K562 (cell line): ENCODE measurements around the gene FAM111B. TPM values are rescaled to one million over a fixed set of nuclear protein-coding genes. Genes with fewer than 3 reads are reported as not detected.
A peak's percentile ranks its signal among the peaks of the same experiment; 100 is the strongest.

Experiments used
- ARHGAP35 ChIP-seq: fragments of 450-650 bp; IDR thresholded peaks from 2 replicates; pipeline ENCODE4 v1.6.1; 2018; ENCODE audit not compliant: partially characterized antibody
- ARNT ChIP-seq, 2 experiments: fragments of 450-650 bp; IDR thresholded peaks; 2 replicates each; pipeline ENCODE4 v1.6.1; 2016; ENCODE audit warnings: mild to moderate bottlenecking in 1 of 2
- BACH1 ChIP-seq: fragments of 200-800 bp; sonication (Bioruptor generic); IDR thresholded peaks from 2 replicates; pipeline ENCODE4 v1.6.1; 2016; ENCODE audit warnings: missing genetic modification characterization, missing compliant biosample characterization
- E2F8 ChIP-seq: fragments of 450-650 bp; IDR thresholded peaks from 2 replicates; pipeline ENCODE4 v1.7.1; 2018; ENCODE audit warnings: mild to moderate bottlenecking, low read depth; ENCODE audit not compliant: partially characterized antibody
- JUNB ChIP-seq: fragments of 450-650 bp; formaldehyde crosslinking; conservative IDR thresholded peaks from 2 replicates; pipeline ENCODE4 v1.4.0; 2020; ENCODE audit warnings: mild to moderate bottlenecking
- MBD2 ChIP-seq: sonication (generic); IDR thresholded peaks from 2 replicates; pipeline ENCODE4 v1.6.1; 2016; ENCODE audit warnings: low read depth, borderline replicate concordance
- MCM5 ChIP-seq: fragments of 450-650 bp; IDR thresholded peaks from 2 replicates; pipeline ENCODE4 v1.6.1; 2016; ENCODE audit warnings: low read depth
- MYNN ChIP-seq, 2 experiments: sonication (generic); formaldehyde crosslinking in 1 of 2; IDR thresholded peaks; 2 replicates each; pipeline versions ENCODE4 v1.5.0 to v1.6.1; 2016 to 2020; ENCODE audit warnings: antibody characterized with exemption in 1 of 2, missing genetic modification reagents in 1 of 2
- NFATC3 ChIP-seq: fragments of 450-650 bp; IDR thresholded peaks from 2 replicates; pipeline ENCODE4 v1.6.1; 2017; ENCODE audit warnings: mild to moderate bottlenecking
- NFIX ChIP-seq: fragments of 250-450 bp; sonication (Bioruptor Pico); IDR thresholded peaks from 2 replicates; pipeline ENCODE4 v1.4.0; 2020; ENCODE audit warnings: low read depth, mild to moderate bottlenecking, moderate library complexity
- NFYB ChIP-seq: IDR thresholded peaks from 2 replicates; pipeline ENCODE4 v1.6.1; 2011; ENCODE audit warnings: mild to moderate bottlenecking, moderate library complexity; ENCODE audit not compliant: insufficient read length; ENCODE audit errors: extremely low read depth
- RBM22 ChIP-seq: fragments of 200-400 bp; formaldehyde crosslinking; IDR thresholded peaks from 2 replicates; pipeline ENCODE4 v1.6.1; 2018; ENCODE audit warnings: low read length, low read depth; ENCODE audit not compliant: poor library complexity, severe bottlenecking
- SIN3B ChIP-seq: fragments of 450-650 bp; IDR thresholded peaks from 2 replicates; pipeline ENCODE4 v1.6.1; 2017; ENCODE audit warnings: low read depth, mild to moderate bottlenecking, moderate library complexity
- SMC3 ChIP-seq: conservative IDR thresholded peaks from 2 replicates; pipeline ENCODE4 v1.6.1; 2011; ENCODE audit warnings: low read depth, low read length, improper control_type of control experiment; ENCODE audit not compliant: insufficient read depth
- TCF15 ChIP-seq: fragments of 250-450 bp; sonication (Bioruptor Pico); IDR thresholded peaks from 2 replicates; pipeline ENCODE4 v1.8.0; 2022; ENCODE audit warnings: moderate library complexity, mild to moderate bottlenecking, inconsistent platforms
- TEAD1 ChIP-seq, 2 experiments: fragments of 450-650 bp in 1 of 2; sonication (generic) in 1 of 2; formaldehyde crosslinking; IDR thresholded peaks; 2 replicates each; pipeline versions ENCODE4 v1.4.0 to v1.8.0; 2020 to 2022; ENCODE audit warnings: mild to moderate bottlenecking in 2 of 2, missing genetic modification reagents in 1 of 2
- ZC3H11A ChIP-seq: IDR thresholded peaks from 2 replicates; pipeline ENCODE4 v1.6.1; 2012; ENCODE audit warnings: low read depth, low read length, improper control_type of control experiment
- ZNF165 ChIP-seq: fragments of 250-450 bp; sonication (Bioruptor Pico); IDR thresholded peaks from 2 replicates; pipeline ENCODE4 v1.4.0; 2020; ENCODE audit warnings: borderline replicate concordance
- ZNF224 ChIP-seq: sonication (generic); formaldehyde crosslinking; IDR thresholded peaks from 2 replicates; pipeline ENCODE4 v1.8.0; 2022; ENCODE audit warnings: mild to moderate bottlenecking, missing genetic modification reagents
- ZNF239 ChIP-seq: fragments of 250-450 bp; sonication (Bioruptor Pico); IDR thresholded peaks from 2 replicates; pipeline ENCODE4 v1.4.0; 2020; ENCODE audit warnings: mild to moderate bottlenecking
- ZNF561 ChIP-seq: fragments of 450-650 bp; formaldehyde crosslinking; conservative IDR thresholded peaks from 2 replicates; pipeline ENCODE4 v1.4.0; 2020; ENCODE audit warnings: mild to moderate bottlenecking, moderate library complexity
- ZNF57 ChIP-seq: fragments of 450-650 bp; formaldehyde crosslinking; IDR thresholded peaks from 2 replicates; pipeline ENCODE4 v1.4.0; 2020; ENCODE audit warnings: mild to moderate bottlenecking, moderate library complexity
- polyA plus RNA-seq, 8 experiments: library from polyadenylated mRNA; depleted of rRNA in 4 of 8; stranded (reverse) in 5 of 8; unstranded in 3 of 8; fragments of >200 nt; fragmentation: Nextera tagmentation in 2 of 8; fragmentation: Illumina TruSeq in 1 of 8; extraction: Ambion mirVana in 2 of 8; extraction: Trizol in 1 of 8; gene quantifications; 2 replicates each; pipeline versions ENCODE4 v1.2.1 to v1.2.3, GENCODE V29; 2011 to 2014; ENCODE audit warnings: inconsistent platforms in 1 of 8, missing spikeins in 1 of 8
- total RNA-seq, 7 experiments: library from RNA; depleted of rRNA in 6 of 7; stranded (reverse); fragments of >200 nt in 6 of 7; fragmentation: Illumina TruSeq in 2 of 7; extraction: Trizol in 2 of 7; gene quantifications; 2 replicates each; pipeline versions ENCODE4 v1.2.1 to v1.2.3, GENCODE V29; 2011 to 2021; ENCODE audit warnings: low replicate concordance in 1 of 7
- TF ChIP-seq, protein P1 (sequence below): sonication (generic); formaldehyde crosslinking; IDR thresholded peaks from 2 replicates; pipeline ENCODE4 v1.8.0; 2022; ENCODE audit warnings: mild to moderate bottlenecking, missing genetic modification reagents

The FAM111B gene
- total and polyA plus RNA-seq, 9 of the 15 experiments (the other 6 are each of a cell fraction or from before 2014, with no cell fraction given): 0.01 to 0.33 (median 0.06) TPM; not detected in 5

DNA sequence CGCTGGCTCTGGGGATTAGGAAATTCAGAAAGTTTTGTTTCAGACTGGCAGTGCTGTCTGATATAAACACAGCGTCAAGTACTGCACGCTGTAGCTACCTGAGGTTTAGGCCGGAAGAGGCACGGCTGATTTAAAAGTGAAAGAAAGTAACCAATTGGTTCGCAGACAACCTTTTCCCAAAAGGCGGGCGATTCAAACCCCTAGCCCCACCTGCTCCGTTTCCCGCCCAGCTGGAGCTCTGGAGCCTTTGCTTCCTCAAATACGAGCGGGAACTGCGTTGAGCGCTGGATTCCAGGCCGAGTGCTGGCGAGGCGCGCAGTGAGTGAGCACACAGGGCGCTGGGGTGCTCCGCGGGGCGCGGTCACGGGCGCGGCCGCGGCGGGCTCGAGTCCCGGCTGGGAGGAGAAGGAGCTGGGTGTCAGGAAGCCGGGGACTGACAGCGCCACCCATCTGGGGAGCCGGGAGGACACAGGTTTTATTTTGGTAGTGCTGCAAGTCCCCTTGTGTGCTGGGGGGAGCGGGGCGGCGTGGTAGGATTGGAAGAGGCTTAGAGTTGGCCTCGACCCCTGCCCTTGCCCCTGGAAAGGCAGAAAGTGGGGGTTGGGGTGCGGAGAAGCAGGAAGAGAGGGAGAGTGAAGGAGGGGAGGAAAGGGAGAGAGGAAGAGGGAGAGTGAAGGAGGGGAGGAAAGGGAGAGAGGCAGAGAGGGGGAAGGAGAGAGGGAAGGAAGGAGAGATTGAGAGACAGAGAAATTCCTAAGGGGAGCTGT is 37.7 kb downstream of the FAM111B start (continued):
- TF ChIP-seq E2F8 (peak; percentile 85), NFYB (no peak), ZC3H11A (no peak), MCM5 (no peak), MBD2 (no peak), TEAD1 (CRISPR knock-in tag; IDR thresholded peaks at IDR 0.05) (peak; percentile 5 to 95; a peak in 2 of 4 replicates), NFIX (CRISPR knock-in tag) (no peak), ZNF561 (CRISPR knock-in tag) (no peak), SIN3B (no peak), MYNN (IDR thresholded peaks at IDR 0.05) (peak; percentile 63; the same call in 1 of the 2 replicates), MYNN (CRISPR knock-in tag; IDR thresholded peaks at IDR 0.05) (no peak), ZNF57 (no peak), NFATC3 (no peak), TCF15 (no peak), ZNF224 (CRISPR knock-in tag) (peak; percentile 96), ARHGAP35 (no peak), ZNF165 (CRISPR knock-in tag) (no peak), SMC3 (no peak), RBM22 (no peak), ZNF239 (no peak), BACH1 (tag) (no peak), JUNB (CRISPR knock-in tag) (no peak), ARNT (IDR thresholded peaks at IDR 0.05) (no peak)
- TF ChIP-seq, protein P1, sequence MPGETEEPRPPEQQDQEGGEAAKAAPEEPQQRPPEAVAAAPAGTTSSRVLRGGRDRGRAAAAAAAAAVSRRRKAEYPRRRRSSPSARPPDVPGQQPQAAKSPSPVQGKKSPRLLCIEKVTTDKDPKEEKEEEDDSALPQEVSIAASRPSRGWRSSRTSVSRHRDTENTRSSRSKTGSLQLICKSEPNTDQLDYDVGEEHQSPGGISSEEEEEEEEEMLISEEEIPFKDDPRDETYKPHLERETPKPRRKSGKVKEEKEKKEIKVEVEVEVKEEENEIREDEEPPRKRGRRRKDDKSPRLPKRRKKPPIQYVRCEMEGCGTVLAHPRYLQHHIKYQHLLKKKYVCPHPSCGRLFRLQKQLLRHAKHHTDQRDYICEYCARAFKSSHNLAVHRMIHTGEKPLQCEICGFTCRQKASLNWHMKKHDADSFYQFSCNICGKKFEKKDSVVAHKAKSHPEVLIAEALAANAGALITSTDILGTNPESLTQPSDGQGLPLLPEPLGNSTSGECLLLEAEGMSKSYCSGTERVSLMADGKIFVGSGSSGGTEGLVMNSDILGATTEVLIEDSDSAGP (CRISPR knock-in tag): peak; percentile 77; the same call in 1 of the 2 replicates
